DOHH2 (cell line): ENCODE measurements around the gene CASKIN1.

ENCODE experiments used
- CTCF ChIP-seq: fragments of 200-600 bp; sonication (generic); IDR thresholded peaks from one replicate; pipeline ENCODE4 v1.5.1; 2014; ENCODE audit warnings: antibody characterized with exemption, mild to moderate bottlenecking, low read depth, low read length; ENCODE audit not compliant: poor library complexity, severe bottlenecking
- EZH2phosphoT487 ChIP-seq: fragments of 200-600 bp; sonication (generic); IDR thresholded peaks from 2 replicates; pipeline ENCODE4 v1.6.1; 2017; ENCODE audit warnings: borderline replicate concordance, mild to moderate bottlenecking, antibody characterized with exemption, low read length, moderate library complexity, mixed read lengths

- TF ChIP-seq CTCF, result no peak
- no peak for TF ChIP-seq EZH2phosphoT487
These were observed 38.2 kb downstream of the CASKIN1 start for GRCh38 chr16:2158262-2158638.
